Measurements from ENCODE around the gene ACSL1.
"Not testable (repeated sequence)": the region's sequence is repeated elsewhere in the genome, so short reads cannot be mapped to it uniquely, and the experiment has no call there.

The ACSL1 gene

GRCh38 chr4:184747034-184747830 lies 78.5 kb downstream of the ACSL1 start:
- Histone ChIP-seq H3K9ac (ENCODE audit: insufficient read length) (no peak overlapping the region), H3K4me3 (no peak overlapping the region), H3K27ac (no peak overlapping the region)

DNA sequence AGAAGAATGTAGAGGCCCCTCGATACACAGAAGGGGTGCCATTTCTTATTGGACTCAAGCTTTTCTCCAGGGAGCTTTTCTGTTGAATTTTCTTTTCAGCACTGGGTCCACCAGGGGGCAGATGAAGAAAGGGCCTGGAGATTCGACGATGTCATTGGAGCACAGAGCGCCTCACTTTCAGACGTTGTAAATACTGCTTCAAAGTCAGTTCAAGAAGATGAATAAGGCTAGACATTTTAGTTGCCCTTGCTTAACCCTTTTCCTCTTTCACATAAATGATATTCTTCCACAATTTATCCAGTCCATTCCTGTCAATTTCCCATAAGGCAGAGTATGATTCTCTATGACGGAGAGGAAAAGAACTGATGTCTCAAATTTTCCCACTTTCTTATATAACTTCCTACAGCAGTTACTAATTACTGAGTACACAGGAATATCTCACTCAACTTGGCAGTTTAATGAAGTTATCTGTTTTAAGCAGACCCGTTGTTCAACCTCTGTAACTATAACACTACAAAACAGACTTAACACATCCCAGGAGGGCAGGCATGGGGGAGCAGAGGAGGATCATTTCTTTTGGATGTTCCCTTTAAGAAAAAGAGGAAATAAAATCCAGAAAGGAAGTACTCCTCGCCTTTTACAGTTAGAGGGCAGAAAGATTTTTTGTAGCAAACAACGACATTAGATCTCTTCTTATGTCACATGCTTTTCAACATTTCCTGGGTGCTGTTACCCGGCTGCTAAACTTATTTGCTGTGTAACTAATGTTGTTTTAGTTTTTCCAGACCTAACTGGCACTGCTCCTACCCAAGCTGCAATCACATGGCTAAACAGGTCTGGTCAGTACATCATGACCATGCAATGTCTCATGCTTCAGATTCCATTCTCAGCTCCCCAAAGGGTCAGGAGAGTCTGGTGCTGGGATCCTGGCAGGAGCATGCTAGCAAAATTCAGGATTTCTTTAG lies 79.7 kb downstream of the ACSL1 start:
- H3K27ac ChIP-seq = no peak overlapping the region
- TF ChIP-seq FOXP2 (optimal IDR thresholded peaks at IDR 0.05; ENCODE audit: control extremely low read depth, extremely low read length, insufficient read depth) (no peak), EZH2 (IDR thresholded peaks at IDR 0.05) (no peak), POLR2AphosphoS5 (IDR thresholded peaks at IDR 0.05; ENCODE audit: borderline replicate concordance, low read depth, low read length) (no peak)
- no peaks in the 10 kb centered on the region for H3K36me3 ChIP-seq (ENCODE audit: insufficient read depth, low read length)
- H3K9ac ChIP-seq (ENCODE audit: insufficient read length) = no peak overlapping the region
- DNase-seq (ENCODE audit: low read depth, low spot score) = peak; percentile 45
- H3K9me3 ChIP-seq (ENCODE audit: low read depth, low read length) = no peaks in the 10 kb centered on the region
- 0 out of 2 replicates have a peak overlapping the region, but pooled peaks have one; percentile 14 for H3K4me3 ChIP-seq

More at GRCh38 chr4:184747034-184747830, 78.5 kb downstream of the ACSL1 start:
- DNase-seq (ENCODE audit: low read depth, low spot score) = no peak
- no peak for TF ChIP-seq POLR2AphosphoS5 (IDR thresholded peaks at IDR 0.05; ENCODE audit: borderline replicate concordance, low read depth, low read length)
- TF ChIP-seq FOXP2 (optimal IDR thresholded peaks at IDR 0.05; ENCODE audit: control extremely low read depth, extremely low read length, insufficient read depth) = no peak
- TF ChIP-seq EZH2 (IDR thresholded peaks at IDR 0.05) = no peak
- Histone ChIP-seq H3K36me3 (ENCODE audit: insufficient read depth, low read length) (no peaks in the 10 kb centered on the region), H3K9me3 (ENCODE audit: low read depth, low read length) (no peaks in the 10 kb centered on the region)

- no peaks in the 10 kb centered on the region for H3K36me3 ChIP-seq (ENCODE audit: insufficient read depth, low read length)
- H3K9me3 ChIP-seq (ENCODE audit: low read depth, low read length) = no peaks in the 10 kb centered on the region
- no peak for TF ChIP-seq POLR2AphosphoS5 (IDR thresholded peaks at IDR 0.05; ENCODE audit: borderline replicate concordance, low read depth, low read length)
- TF ChIP-seq FOXP2 (optimal IDR thresholded peaks at IDR 0.05; ENCODE audit: control extremely low read depth, extremely low read length, insufficient read depth) = no peak
- no peak for TF ChIP-seq EZH2 (IDR thresholded peaks at IDR 0.05)
- no peak overlapping the region for H3K4me3 ChIP-seq
- H3K9ac ChIP-seq (ENCODE audit: insufficient read length) = no peak overlapping the region
- DNase-seq (ENCODE audit: low read depth, low spot score) = no peak
- H3K27ac ChIP-seq = no peak overlapping the region
These were observed 81.5 kb downstream of the ACSL1 start for GRCh38 chr4:184744236-184744635.

GRCh38 chr4:184743650-184744049 lies 82.1 kb downstream of the ACSL1 start:
- H3K9ac ChIP-seq (ENCODE audit: insufficient read length) = no peak overlapping the region
- no peak overlapping the region for H3K4me3 ChIP-seq
- DNase-seq (ENCODE audit: low read depth, low spot score) = no peak
- H3K36me3 ChIP-seq (ENCODE audit: insufficient read depth, low read length) = no peaks in the 10 kb centered on the region
- no peak overlapping the region for H3K27ac ChIP-seq
- H3K9me3 ChIP-seq (ENCODE audit: low read depth, low read length) = no peaks in the 10 kb centered on the region
- no peak for TF ChIP-seq FOXP2 (optimal IDR thresholded peaks at IDR 0.05; ENCODE audit: control extremely low read depth, extremely low read length, insufficient read depth)
- no peak for TF ChIP-seq POLR2AphosphoS5 (IDR thresholded peaks at IDR 0.05; ENCODE audit: borderline replicate concordance, low read depth, low read length)
- TF ChIP-seq EZH2 (IDR thresholded peaks at IDR 0.05) = no peak

DNA sequence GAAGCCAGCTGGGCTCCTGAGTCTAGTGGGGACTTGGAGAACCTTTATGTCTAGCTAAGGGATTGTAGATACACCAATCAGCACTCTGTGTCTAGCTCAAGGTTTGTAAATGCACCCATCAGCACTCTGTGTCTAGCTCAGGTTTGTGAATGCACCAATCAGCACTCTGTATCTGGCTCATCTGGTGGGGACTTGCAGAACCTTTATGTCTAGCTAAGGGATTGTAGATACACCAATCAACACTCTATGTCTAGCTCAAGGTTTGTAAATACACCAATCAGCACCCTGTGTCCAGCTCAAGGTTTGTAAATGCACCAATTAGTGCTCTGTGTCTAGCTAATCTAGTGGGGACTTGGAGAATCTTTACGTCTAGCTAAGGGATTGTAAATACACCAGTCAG lies 84.1 kb downstream of the ACSL1 start:
- not testable (repeated sequence) for H3K9ac ChIP-seq (ENCODE audit: insufficient read length)

DNA sequence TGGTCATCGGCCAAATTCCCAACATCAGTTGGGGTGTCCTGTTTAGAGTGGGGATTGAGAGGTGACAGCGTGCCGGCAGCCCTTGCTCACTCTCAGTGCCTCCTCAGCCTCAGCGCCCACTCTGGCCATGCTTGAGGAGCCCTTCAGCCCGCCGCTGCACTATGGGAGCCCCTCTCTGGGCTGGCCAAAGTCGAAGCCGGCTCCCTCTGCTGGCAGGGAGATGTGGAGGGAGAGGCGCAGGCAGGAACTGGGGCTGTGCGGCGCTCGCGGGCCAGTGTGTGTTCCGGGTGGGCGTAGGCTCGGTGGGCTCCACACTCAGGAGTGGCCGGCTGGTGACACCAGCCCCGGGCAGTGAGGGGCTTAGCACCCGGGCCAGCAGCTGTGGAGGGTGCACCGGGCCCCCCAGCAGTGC lies 84.8 kb downstream of the ACSL1 start:
- no peak for DNase-seq (ENCODE audit: low read depth, low spot score)
- H3K9ac ChIP-seq (ENCODE audit: insufficient read length) = no peak overlapping the region
- no peak overlapping the region for H3K4me3 ChIP-seq
- H3K36me3 ChIP-seq (ENCODE audit: insufficient read depth, low read length) = no peaks in the 10 kb centered on the region
- no peak overlapping the region for H3K27ac ChIP-seq
- no peaks in the 10 kb centered on the region for H3K9me3 ChIP-seq (ENCODE audit: low read depth, low read length)
- TF ChIP-seq POLR2AphosphoS5 (IDR thresholded peaks at IDR 0.05; ENCODE audit: borderline replicate concordance, low read depth, low read length) = no peak

More for the DNA sequence above, 84.1 kb downstream of the ACSL1 start:
- H3K9me3 ChIP-seq (ENCODE audit: low read depth, low read length); DNase-seq (ENCODE audit: low read depth, low spot score); H3K27ac ChIP-seq; H3K4me3 ChIP-seq; H3K36me3 ChIP-seq (ENCODE audit: insufficient read depth, low read length): not testable (repeated sequence)

DNA sequence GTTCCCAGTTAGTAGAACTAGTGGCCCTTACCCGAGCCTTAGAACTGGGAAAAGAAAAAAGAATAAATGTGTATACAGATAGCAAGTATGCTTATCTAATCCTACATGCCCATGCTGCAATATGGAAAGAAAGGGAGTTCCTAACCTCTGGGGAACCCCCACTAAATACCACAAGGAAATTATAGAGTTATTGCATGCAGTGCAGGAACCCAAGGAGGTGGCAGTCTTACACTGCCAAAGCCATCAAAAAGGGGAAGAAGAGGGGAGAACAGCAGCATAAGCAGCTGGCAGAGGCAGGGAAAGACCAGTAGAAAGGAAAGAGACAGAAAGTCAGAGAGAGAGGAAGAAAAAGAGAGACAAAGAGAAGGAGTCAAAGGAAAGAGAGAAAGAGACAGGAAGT lies 86.2 kb downstream of the ACSL1 start:
- not testable (repeated sequence) for DNase-seq (ENCODE audit: low read depth, low spot score); H3K4me3 ChIP-seq; H3K36me3 ChIP-seq (ENCODE audit: insufficient read depth, low read length); H3K9ac ChIP-seq (ENCODE audit: insufficient read length); H3K27ac ChIP-seq; H3K9me3 ChIP-seq (ENCODE audit: low read depth, low read length)

GRCh38 chr4:184734758-184735157 lies 91.0 kb downstream of the ACSL1 start:
- Histone ChIP-seq H3K9me3 (ENCODE audit: low read depth, low read length) (no peaks in the 10 kb centered on the region), H3K9ac (ENCODE audit: insufficient read length) (peak overlapping the region; percentile 91), H3K36me3 (ENCODE audit: insufficient read depth, low read length) (peaks cover 17% of the 10 kb centered on the region), H3K4me3 (peak overlapping the region; percentile 79), H3K27ac (peak overlapping the region; percentile 80)
- no peak for DNase-seq (ENCODE audit: low read depth, low spot score)
- TF ChIP-seq EZH2 (IDR thresholded peaks at IDR 0.05) (no peak), FOXP2 (optimal IDR thresholded peaks at IDR 0.05; ENCODE audit: control extremely low read depth, extremely low read length, insufficient read depth) (no peak)
